ENCODE data around the gene SMARCC1.
A peak's percentile ranks its signal among the peaks of the same experiment; 100 is the strongest.

Gene SMARCC1

GRCh38 chr3:47781685-47782445 lies at the start of gene SMARCC1 (continued):
- TF ChIP-seq ZNF623 (tag by site-specific recombination; IDR thresholded peaks at IDR 0.05) (peak; percentile 22; the same call in 1 of the 2 replicates), ZNF174 (tag by site-specific recombination; IDR thresholded peaks at IDR 0.05) (no peak), ZNF768 (tag by site-specific recombination; IDR thresholded peaks at IDR 0.05) (no peak), ZNF132 (tag by site-specific recombination; IDR thresholded peaks at IDR 0.05; ENCODE audit: borderline replicate concordance) (no peak), ZNF843 (tag by site-specific recombination; IDR thresholded peaks at IDR 0.05) (no peak), ZNF202 (tag by site-specific recombination; IDR thresholded peaks at IDR 0.05; ENCODE audit: borderline replicate concordance) (no peak), ZNF311 (tag by site-specific recombination; IDR thresholded peaks at IDR 0.05; ENCODE audit: borderline replicate concordance) (no peak), MYNN (tag by site-specific recombination; IDR thresholded peaks at IDR 0.05; ENCODE audit: borderline replicate concordance) (no peak), KLF9 (tag by site-specific recombination; IDR thresholded peaks at IDR 0.05; ENCODE audit: low read depth) (peak; percentile 55; the same call in 1 of the 2 replicates), ZNF248 (tag by site-specific recombination; IDR thresholded peaks at IDR 0.05) (no peak), PRDM4 (tag by site-specific recombination; IDR thresholded peaks at IDR 0.05) (no peak), TRIM28 (IDR thresholded peaks at IDR 0.05; ENCODE audit: borderline replicate concordance, low read length) (peak; percentile 43; the same call in 1 of the 2 replicates), ZNF221 (tag by site-specific recombination; IDR thresholded peaks at IDR 0.05; ENCODE audit: borderline replicate concordance) (no peak), ZNF654 (tag by site-specific recombination; IDR thresholded peaks at IDR 0.05; ENCODE audit: low read depth) (no peak), ZNF148 (tag by site-specific recombination; IDR thresholded peaks at IDR 0.05; ENCODE audit: borderline replicate concordance) (no peak), ZIC2 (tag by site-specific recombination; IDR thresholded peaks at IDR 0.05) (peak; percentile 37; the same call in 1 of the 2 replicates), ZNF629 (tag by site-specific recombination; IDR thresholded peaks at IDR 0.05) (peak; percentile 70), ZNF626 (tag by site-specific recombination; IDR thresholded peaks at IDR 0.05) (no peak), BCL11A (tag by site-specific recombination; IDR thresholded peaks at IDR 0.05; ENCODE audit: low read depth) (no peak)
- TF ChIP-seq, protein P1, sequence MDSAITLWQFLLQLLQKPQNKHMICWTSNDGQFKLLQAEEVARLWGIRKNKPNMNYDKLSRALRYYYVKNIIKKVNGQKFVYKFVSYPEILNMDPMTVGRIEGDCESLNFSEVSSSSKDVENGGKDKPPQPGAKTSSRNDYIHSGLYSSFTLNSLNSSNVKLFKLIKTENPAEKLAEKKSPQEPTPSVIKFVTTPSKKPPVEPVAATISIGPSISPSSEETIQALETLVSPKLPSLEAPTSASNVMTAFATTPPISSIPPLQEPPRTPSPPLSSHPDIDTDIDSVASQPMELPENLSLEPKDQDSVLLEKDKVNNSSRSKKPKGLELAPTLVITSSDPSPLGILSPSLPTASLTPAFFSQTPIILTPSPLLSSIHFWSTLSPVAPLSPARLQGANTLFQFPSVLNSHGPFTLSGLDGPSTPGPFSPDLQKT (IDR thresholded peaks at IDR 0.05; ENCODE audit: borderline replicate concordance, low read depth, low read length): peak; percentile 32; the same call in 1 of the 2 replicates
- TF ChIP-seq, protein P2, sequence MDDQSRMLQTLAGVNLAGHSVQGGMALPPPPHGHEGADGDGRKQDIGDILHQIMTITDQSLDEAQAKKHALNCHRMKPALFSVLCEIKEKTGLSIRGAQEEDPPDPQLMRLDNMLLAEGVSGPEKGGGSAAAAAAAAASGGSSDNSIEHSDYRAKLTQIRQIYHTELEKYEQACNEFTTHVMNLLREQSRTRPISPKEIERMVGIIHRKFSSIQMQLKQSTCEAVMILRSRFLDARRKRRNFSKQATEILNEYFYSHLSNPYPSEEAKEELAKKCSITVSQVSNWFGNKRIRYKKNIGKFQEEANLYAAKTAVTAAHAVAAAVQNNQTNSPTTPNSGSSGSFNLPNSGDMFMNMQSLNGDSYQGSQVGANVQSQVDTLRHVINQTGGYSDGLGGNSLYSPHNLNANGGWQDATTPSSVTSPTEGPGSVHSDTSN (CRISPR knock-in tag; IDR thresholded peaks at IDR 0.05): no peak; the same call in 1 of the 2 replicates
- TF ChIP-seq, protein P3, sequence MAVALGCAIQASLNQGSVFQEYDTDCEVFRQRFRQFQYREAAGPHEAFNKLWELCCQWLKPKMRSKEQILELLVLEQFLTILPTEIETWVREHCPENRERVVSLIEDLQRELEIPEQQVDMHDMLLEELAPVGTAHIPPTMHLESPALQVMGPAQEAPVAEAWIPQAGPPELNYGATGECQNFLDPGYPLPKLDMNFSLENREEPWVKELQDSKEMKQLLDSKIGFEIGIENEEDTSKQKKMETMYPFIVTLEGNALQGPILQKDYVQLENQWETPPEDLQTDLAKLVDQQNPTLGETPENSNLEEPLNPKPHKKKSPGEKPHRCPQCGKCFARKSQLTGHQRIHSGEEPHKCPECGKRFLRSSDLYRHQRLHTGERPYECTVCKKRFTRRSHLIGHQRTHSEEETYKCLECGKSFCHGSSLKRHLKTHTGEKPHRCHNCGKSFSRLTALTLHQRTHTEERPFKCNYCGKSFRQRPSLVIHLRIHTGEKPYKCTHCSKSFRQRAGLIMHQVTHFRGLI (tag by site-specific recombination; IDR thresholded peaks at IDR 0.05): no peak
- TF ChIP-seq, protein P4, sequence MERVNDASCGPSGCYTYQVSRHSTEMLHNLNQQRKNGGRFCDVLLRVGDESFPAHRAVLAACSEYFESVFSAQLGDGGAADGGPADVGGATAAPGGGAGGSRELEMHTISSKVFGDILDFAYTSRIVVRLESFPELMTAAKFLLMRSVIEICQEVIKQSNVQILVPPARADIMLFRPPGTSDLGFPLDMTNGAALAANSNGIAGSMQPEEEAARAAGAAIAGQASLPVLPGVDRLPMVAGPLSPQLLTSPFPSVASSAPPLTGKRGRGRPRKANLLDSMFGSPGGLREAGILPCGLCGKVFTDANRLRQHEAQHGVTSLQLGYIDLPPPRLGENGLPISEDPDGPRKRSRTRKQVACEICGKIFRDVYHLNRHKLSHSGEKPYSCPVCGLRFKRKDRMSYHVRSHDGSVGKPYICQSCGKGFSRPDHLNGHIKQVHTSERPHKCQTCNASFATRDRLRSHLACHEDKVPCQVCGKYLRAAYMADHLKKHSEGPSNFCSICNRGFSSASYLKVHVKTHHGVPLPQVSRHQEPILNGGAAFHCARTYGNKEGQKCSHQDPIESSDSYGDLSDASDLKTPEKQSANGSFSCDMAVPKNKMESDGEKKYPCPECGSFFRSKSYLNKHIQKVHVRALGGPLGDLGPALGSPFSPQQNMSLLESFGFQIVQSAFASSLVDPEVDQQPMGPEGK (tag by site-specific recombination; IDR thresholded peaks at IDR 0.05): peak; percentile 57; the same call in 1 of the 2 replicates
- TF ChIP-seq, protein P5, sequence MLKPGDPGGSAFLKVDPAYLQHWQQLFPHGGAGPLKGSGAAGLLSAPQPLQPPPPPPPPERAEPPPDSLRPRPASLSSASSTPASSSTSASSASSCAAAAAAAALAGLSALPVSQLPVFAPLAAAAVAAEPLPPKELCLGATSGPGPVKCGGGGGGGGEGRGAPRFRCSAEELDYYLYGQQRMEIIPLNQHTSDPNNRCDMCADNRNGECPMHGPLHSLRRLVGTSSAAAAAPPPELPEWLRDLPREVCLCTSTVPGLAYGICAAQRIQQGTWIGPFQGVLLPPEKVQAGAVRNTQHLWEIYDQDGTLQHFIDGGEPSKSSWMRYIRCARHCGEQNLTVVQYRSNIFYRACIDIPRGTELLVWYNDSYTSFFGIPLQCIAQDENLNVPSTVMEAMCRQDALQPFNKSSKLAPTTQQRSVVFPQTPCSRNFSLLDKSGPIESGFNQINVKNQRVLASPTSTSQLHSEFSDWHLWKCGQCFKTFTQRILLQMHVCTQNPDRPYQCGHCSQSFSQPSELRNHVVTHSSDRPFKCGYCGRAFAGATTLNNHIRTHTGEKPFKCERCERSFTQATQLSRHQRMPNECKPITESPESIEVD (tag by site-specific recombination; IDR thresholded peaks at IDR 0.05): no peak
